Mammary epithelial cell (primary cell): Measurements from ENCODE around the gene SLC2A9.
A peak's percentile ranks its signal among the peaks of the same experiment; 100 is the strongest.

Source experiments
- CTCF ChIP-seq, 2 donors: IDR thresholded peaks in 1 of 2; conservative IDR thresholded peaks in 1 of 2; 2 replicates each; pipeline ENCODE4 v1.5.1; 2011 to 2012; ENCODE audit warnings: inconsistent platforms in 2 of 2, low read length in 2 of 2, mild to moderate bottlenecking in 2 of 2, control low read depth in 1 of 2, low read depth in 1 of 2; ENCODE audit not compliant: insufficient read depth in 1 of 2; ENCODE audit errors: extremely low read depth in 1 of 2
- EZH2 ChIP-seq: IDR thresholded peaks from 2 replicates; pipeline ENCODE4 v1.6.1; 2012; ENCODE audit warnings: low read length, inconsistent platforms, borderline replicate concordance

- TF ChIP-seq EZH2, result no peak
- peak; percentile 95 for TF ChIP-seq CTCF (conservative IDR thresholded peaks at IDR 0.05 in 1 of 2, IDR thresholded peaks at IDR 0.05 in 1 of 2; ENCODE audit: extremely low read depth in 1 of 2, insufficient read depth in 1 of 2, low read depth in 1 of 2, low read length in 2 of 2)
Measured at GRCh38 chr4:10063544-10064300, 42.4 kb upstream of the SLC2A9 start.
